Epithelial cell of proximal tubule (primary cell): ENCODE data around the gene CLC. TPM values are rescaled to one million over a fixed set of nuclear protein-coding genes. Genes with fewer than 3 reads are reported as not detected.

Source experiments
- DNase-seq: peaks from one replicate; pipeline ENCODE4 v3.0.0-alpha.2; 2011; ENCODE audit warnings: low read depth
- H3K4me3 ChIP-seq: 2 replicates; pipeline ENCODE4 v1.5.1; 2011; ENCODE audit warnings: low read depth, mild to moderate bottlenecking, low read length
- CTCF ChIP-seq: conservative IDR thresholded peaks from 2 replicates; pipeline ENCODE4 v1.5.1; 2012; ENCODE audit warnings: low read depth, mild to moderate bottlenecking, low read length
- total RNA-seq: library from RNA; depleted of rRNA; stranded (reverse); fragments of >200 nt; gene quantifications from 2 replicates; pipeline ENCODE4 v1.2.3, GENCODE V29; 2015

CLC gene
- total RNA-seq, 1 donor from 2014 or later: not detected

GRCh38 chr19:39746836-39747529 lies 9.2 kb upstream of the CLC start:
- no peak for DNase-seq
- no peak for TF ChIP-seq CTCF
- H3K4me3 ChIP-seq: no peak overlapping the region

GRCh38 chr19:39745643-39746042 lies 7.8 kb upstream of the CLC start:
- no peak for TF ChIP-seq CTCF
- no peak for DNase-seq
- H3K4me3 ChIP-seq: no peak overlapping the region

GRCh38 chr19:39740395-39740794 lies 2.6 kb upstream of the CLC start:
- no peak for TF ChIP-seq CTCF
- no peak overlapping the region for H3K4me3 ChIP-seq
- no peak for DNase-seq

GRCh38 chr19:39738814-39739213 lies 985 bp upstream of the CLC start:
- no peak for DNase-seq
- H3K4me3 ChIP-seq: no peak overlapping the region
- no peak for TF ChIP-seq CTCF

GRCh38 chr19:39737351-39737750 lies 478 bp downstream of the CLC start:
- no peak overlapping the region for H3K4me3 ChIP-seq
- no peak for DNase-seq
- no peak for TF ChIP-seq CTCF

GRCh38 chr19:39736088-39736487 lies 1.7 kb downstream of the CLC start:
- no peak overlapping the region for H3K4me3 ChIP-seq
- no peak for TF ChIP-seq CTCF
- DNase-seq: no peak

- H3K4me3 ChIP-seq: no peak overlapping the region
- DNase-seq: no peak
- TF ChIP-seq CTCF: no peak
Observed at GRCh38 chr19:39735688-39736087, 2.1 kb downstream of the CLC start.
